Ishikawa (cell line): ENCODE data around the gene C14orf132.

ENCODE experiments used
- CEBPB ChIP-seq: IDR thresholded peaks from 2 replicates; pipeline ENCODE4 v1.6.1; 2012
- CREB1 ChIP-seq: IDR thresholded peaks from 2 replicates; pipeline ENCODE4 v1.6.1; 2012; ENCODE audit warnings: low read depth
- EGR1 ChIP-seq: IDR thresholded peaks from 2 replicates; pipeline ENCODE4 v1.6.1; 2012
- EP300 ChIP-seq: IDR thresholded peaks from 2 replicates; pipeline ENCODE4 v1.6.1; 2012; ENCODE audit warnings: borderline replicate concordance
- FOXM1 ChIP-seq: IDR thresholded peaks from 2 replicates; pipeline ENCODE4 v1.6.1; 2012; ENCODE audit warnings: low read depth, borderline replicate concordance
- MAX ChIP-seq: IDR thresholded peaks from 2 replicates; pipeline ENCODE4 v1.6.1; 2012
- NFIC ChIP-seq: IDR thresholded peaks from 2 replicates; pipeline ENCODE4 v1.6.1; 2012
- RAD21 ChIP-seq: IDR thresholded peaks from 2 replicates; pipeline ENCODE4 v1.6.1; 2012; ENCODE audit warnings: low read depth
- TAF1 ChIP-seq: IDR thresholded peaks from 2 replicates; pipeline ENCODE4 v1.6.1; 2012; ENCODE audit warnings: low read depth, mild to moderate bottlenecking
- TCF12 ChIP-seq: IDR thresholded peaks from 2 replicates; pipeline ENCODE4 v1.6.1; 2012; ENCODE audit warnings: low read depth
- TEAD4 ChIP-seq: IDR thresholded peaks from 2 replicates; pipeline ENCODE4 v1.6.1; 2012
- YY1 ChIP-seq: IDR thresholded peaks from 2 replicates; pipeline ENCODE4 v1.6.1; 2012; ENCODE audit warnings: low read depth
- TF ChIP-seq, protein P1 (sequence below): IDR thresholded peaks from 2 replicates; pipeline ENCODE4 v1.6.1; 2012; ENCODE audit warnings: low read depth, mild to moderate bottlenecking
- TF ChIP-seq, protein P2 (sequence below): IDR thresholded peaks from 2 replicates; pipeline ENCODE4 v1.6.1; 2012

DNA sequence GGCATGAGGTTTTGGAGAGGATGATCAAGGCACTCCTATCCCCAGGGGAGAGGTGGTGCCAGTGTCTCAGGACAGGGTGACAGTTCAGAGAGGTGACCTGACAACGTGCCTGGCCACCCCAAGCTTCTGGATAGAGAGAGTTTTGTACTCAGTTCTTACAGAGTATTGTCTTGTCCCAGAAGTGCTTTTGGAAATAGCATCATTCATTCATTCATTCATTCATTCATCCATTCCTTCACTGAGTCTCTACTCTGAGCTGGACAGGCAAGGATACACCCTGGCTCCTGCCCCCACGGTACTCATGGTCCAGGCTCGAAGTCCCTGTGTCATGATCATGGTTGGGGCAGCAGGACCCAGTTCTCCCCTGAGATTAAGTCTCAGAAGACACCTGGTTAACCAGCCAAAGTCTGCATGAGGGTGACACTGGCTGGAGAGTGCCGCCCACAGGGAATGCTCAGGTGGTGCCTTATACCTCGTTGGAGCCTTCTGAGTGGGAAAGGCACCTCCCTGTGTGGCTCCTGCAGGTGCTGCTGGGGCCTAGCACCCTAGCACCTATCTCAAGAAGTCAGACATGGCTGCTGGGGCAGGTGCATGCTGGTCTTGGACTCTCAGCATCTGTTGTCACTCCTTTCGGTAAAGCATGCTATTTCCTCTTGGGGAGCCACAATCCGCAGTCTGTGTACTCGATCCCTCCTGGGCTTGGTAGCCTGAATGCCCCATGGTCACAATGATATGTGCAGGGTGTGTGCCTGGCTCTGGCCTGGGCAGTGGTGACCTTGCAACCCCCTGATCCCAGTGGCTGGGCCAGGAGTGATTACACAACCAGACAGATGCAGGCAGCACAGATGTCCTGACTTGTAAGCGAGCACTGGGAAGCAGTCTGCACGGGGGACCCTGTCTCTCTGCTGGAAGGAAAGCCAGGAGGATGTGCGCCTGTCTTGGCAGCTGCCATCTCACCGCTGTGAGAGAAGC, 57.8 kb downstream of the C14orf132 start:
- TF ChIP-seq EGR1: no peak
- no peak for TF ChIP-seq RAD21
- no peak for TF ChIP-seq YY1
- no peak for TF ChIP-seq EP300
- TF ChIP-seq, protein P1, sequence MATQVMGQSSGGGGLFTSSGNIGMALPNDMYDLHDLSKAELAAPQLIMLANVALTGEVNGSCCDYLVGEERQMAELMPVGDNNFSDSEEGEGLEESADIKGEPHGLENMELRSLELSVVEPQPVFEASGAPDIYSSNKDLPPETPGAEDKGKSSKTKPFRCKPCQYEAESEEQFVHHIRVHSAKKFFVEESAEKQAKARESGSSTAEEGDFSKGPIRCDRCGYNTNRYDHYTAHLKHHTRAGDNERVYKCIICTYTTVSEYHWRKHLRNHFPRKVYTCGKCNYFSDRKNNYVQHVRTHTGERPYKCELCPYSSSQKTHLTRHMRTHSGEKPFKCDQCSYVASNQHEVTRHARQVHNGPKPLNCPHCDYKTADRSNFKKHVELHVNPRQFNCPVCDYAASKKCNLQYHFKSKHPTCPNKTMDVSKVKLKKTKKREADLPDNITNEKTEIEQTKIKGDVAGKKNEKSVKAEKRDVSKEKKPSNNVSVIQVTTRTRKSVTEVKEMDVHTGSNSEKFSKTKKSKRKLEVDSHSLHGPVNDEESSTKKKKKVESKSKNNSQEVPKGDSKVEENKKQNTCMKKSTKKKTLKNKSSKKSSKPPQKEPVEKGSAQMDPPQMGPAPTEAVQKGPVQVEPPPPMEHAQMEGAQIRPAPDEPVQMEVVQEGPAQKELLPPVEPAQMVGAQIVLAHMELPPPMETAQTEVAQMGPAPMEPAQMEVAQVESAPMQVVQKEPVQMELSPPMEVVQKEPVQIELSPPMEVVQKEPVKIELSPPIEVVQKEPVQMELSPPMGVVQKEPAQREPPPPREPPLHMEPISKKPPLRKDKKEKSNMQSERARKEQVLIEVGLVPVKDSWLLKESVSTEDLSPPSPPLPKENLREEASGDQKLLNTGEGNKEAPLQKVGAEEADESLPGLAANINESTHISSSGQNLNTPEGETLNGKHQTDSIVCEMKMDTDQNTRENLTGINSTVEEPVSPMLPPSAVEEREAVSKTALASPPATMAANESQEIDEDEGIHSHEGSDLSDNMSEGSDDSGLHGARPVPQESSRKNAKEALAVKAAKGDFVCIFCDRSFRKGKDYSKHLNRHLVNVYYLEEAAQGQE: no peak
- no peak for TF ChIP-seq TEAD4
- no peak for TF ChIP-seq MAX
- no peak for TF ChIP-seq TCF12
- no peak for TF ChIP-seq FOXM1
- TF ChIP-seq TAF1: no peak
- no peak for TF ChIP-seq CEBPB
- no peak for TF ChIP-seq NFIC
- no peak for TF ChIP-seq CREB1
- TF ChIP-seq, protein P2, sequence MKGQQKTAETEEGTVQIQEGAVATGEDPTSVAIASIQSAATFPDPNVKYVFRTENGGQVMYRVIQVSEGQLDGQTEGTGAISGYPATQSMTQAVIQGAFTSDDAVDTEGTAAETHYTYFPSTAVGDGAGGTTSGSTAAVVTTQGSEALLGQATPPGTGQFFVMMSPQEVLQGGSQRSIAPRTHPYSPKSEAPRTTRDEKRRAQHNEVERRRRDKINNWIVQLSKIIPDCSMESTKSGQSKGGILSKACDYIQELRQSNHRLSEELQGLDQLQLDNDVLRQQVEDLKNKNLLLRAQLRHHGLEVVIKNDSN: no peak
